ENCODE measurements around the gene NOP9.
A peak's percentile ranks its signal among the peaks of the same experiment; 100 is the strongest.

The NOP9 gene

DNA sequence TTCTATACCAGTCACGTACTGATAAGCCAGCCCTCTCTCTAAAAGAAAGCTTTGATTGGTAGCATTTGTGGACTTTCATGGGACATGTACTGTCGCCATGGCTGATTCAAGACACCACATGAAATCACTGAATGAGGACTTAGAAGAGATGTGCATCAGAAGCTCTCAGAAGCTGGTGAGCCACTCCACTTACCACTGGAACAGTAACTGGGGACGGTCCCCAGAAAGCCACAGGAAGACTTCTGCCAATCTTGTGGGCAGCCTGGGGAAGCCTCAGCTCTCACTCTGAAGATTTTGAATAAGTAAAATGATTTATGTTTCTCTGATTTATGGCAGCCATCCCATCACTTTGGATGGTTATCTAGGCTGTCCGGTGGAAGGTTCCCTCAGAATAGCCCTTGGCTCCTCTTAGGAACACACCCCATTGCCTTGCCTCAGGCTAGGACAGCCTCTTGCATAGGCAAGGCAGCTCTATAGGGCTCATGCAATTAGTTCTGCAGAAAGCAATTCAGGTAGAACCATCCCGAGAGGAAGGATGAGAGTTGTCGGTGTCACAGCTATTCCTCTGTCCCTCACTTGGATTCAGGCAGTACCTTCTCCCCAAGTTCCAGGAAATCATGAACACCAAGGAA, 9.9 kb upstream of the NOP9 start:
- Mint-ChIP-seq H3K36me3 (ENCODE audit: low read depth) (peaks cover 6% of the 10 kb centered on the region), H3K9me3 (no peaks in the 10 kb centered on the region), H3K4me3 (no peak overlapping the region), H3K4me1 (peaks cover 10% of the 10 kb centered on the region), H3K27ac (peak overlapping the region; percentile 48), H3K27me3 (ENCODE audit: low read depth, poor library complexity) (no peaks in the 10 kb centered on the region)
- DNase-seq, result no peak
- TF ChIP-seq CTCF (IDR thresholded peaks at IDR 0.05), result no peak

DNA sequence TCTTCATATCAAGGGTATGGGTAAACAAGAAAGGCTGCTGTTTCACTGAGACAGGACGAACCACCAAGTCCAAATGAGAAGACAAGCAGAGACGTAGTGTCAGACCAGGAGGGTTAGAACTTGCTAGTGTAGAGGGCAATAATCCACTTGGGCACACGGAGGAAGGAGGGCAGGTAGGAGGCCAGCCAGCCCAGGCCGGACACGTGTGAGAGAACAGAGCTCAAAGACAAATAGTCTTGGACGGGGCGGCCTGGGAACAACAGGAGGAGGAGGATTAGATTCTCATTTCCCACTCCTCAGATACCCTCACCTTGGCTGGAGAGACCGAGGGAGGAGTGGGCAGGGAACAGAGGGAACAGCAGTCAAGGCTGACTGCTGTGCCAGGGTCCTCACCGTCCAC, 8.9 kb upstream of the NOP9 start:
- Mint-ChIP-seq H3K9me3 (no peaks in the 10 kb centered on the region), H3K36me3 (ENCODE audit: low read depth) (peaks cover 10% of the 10 kb centered on the region), H3K27me3 (ENCODE audit: low read depth, poor library complexity) (no peaks in the 10 kb centered on the region), H3K4me1 (peaks cover 10% of the 10 kb centered on the region), H3K27ac (no peak overlapping the region), H3K4me3 (no peak overlapping the region)
- DNase-seq, result no peak
- no peak for TF ChIP-seq CTCF (IDR thresholded peaks at IDR 0.05)

GRCh38 chr14:24291446-24292117, 8.1 kb upstream of the NOP9 start:
- DNase-seq, result no peak
- peaks cover 17% of the 10 kb centered on the region for H3K4me1 Mint-ChIP-seq
- no peaks in the 10 kb centered on the region for H3K27me3 Mint-ChIP-seq (ENCODE audit: low read depth, poor library complexity)
- TF ChIP-seq CTCF (IDR thresholded peaks at IDR 0.05), result no peak
- H3K36me3 Mint-ChIP-seq (ENCODE audit: low read depth), result peaks cover 10% of the 10 kb centered on the region
- H3K27ac Mint-ChIP-seq, result no peak overlapping the region
- no peaks in the 10 kb centered on the region for H3K9me3 Mint-ChIP-seq
- no peak overlapping the region for H3K4me3 Mint-ChIP-seq

DNA sequence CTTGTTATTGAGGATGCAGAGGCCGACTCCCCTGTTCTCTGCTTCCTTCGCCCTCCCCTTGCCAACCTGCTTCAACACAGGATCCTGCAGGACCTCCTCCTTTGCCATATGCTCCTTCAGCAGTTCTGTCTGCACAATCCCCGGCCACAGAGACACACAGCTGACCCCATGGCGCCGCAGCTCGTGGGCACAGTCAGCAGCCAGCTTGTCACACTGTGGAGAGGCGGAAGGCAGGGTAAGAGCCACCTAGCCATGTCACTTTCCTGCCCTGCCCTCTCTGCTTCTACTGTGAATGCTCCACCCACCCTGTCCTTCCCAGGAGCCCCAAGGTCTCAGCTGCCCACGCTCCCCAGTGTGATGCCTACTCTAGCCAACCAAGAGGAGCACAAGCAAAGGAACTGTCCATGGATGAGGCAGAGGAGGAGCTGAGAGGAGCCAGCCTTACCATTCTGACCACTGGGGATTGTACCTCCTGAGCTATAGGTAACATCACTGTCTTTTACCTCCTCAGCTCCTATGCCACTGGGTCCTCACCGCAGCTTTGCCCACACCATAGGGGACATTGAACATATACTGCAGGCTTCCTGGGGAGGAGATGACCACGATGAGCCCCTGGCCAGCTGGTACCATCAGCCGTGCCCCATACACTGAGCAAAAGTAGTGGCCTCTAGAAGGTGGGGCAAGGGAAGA, 7.4 kb upstream of the NOP9 start:
- TF ChIP-seq CTCF (IDR thresholded peaks at IDR 0.05), result no peak
- H3K27ac Mint-ChIP-seq, result no peak overlapping the region
- peaks cover 10% of the 10 kb centered on the region for H3K36me3 Mint-ChIP-seq (ENCODE audit: low read depth)
- DNase-seq, result no peak
- peaks cover 22% of the 10 kb centered on the region for H3K4me1 Mint-ChIP-seq
- no peaks in the 10 kb centered on the region for H3K9me3 Mint-ChIP-seq
- no peaks in the 10 kb centered on the region for H3K27me3 Mint-ChIP-seq (ENCODE audit: low read depth, poor library complexity)
- no peak overlapping the region for H3K4me3 Mint-ChIP-seq

GRCh38 chr14:24293525-24293924, 6.1 kb upstream of the NOP9 start:
- Mint-ChIP-seq H3K9me3 (no peaks in the 10 kb centered on the region), H3K4me1 (peaks cover 21% of the 10 kb centered on the region)

More at GRCh38 chr14:24293525-24293924, 6.1 kb upstream of the NOP9 start:
- Mint-ChIP-seq H3K4me3 (no peak overlapping the region), H3K27me3 (ENCODE audit: low read depth, poor library complexity) (no peaks in the 10 kb centered on the region), H3K36me3 (ENCODE audit: low read depth) (peaks cover 10% of the 10 kb centered on the region), H3K27ac (no peak overlapping the region)
- TF ChIP-seq CTCF (IDR thresholded peaks at IDR 0.05), result no peak
- no peak for DNase-seq

Data from nephron progenitor cell (in vitro differentiated cells).